ENCODE results near the gene CPS1. TPM values are rescaled to one million over a fixed set of nuclear protein-coding genes. Genes with fewer than 3 reads are reported as not detected.

Gene CPS1
- total and polyA plus RNA-seq, 2 of the 8 experiments (the other 6 are each of a cell fraction or from before 2014, with no cell fraction given) = 7.9 to 15.7 TPM

- TF ChIP-seq CTCF (IDR thresholded peaks at IDR 0.05; ENCODE audit: control extremely low read depth in 1 of 3, insufficient read depth in 1 of 3, low read depth in 1 of 3, low read length in 3 of 3) = no peak
- no peak for TF ChIP-seq GTF2F1 (IDR thresholded peaks at IDR 0.05; ENCODE audit: borderline replicate concordance, low read depth, low read length)
These were observed 30.0 kb downstream of the CPS1 start (continued) for GRCh38 chr2:210586381-210586780.
